Measurements from ENCODE around the gene TEKT4.
"Not testable (repeated sequence)": the region's sequence is repeated elsewhere in the genome, so short reads cannot be mapped to it uniquely, and the experiment has no call there.

Gene TEKT4

DNA sequence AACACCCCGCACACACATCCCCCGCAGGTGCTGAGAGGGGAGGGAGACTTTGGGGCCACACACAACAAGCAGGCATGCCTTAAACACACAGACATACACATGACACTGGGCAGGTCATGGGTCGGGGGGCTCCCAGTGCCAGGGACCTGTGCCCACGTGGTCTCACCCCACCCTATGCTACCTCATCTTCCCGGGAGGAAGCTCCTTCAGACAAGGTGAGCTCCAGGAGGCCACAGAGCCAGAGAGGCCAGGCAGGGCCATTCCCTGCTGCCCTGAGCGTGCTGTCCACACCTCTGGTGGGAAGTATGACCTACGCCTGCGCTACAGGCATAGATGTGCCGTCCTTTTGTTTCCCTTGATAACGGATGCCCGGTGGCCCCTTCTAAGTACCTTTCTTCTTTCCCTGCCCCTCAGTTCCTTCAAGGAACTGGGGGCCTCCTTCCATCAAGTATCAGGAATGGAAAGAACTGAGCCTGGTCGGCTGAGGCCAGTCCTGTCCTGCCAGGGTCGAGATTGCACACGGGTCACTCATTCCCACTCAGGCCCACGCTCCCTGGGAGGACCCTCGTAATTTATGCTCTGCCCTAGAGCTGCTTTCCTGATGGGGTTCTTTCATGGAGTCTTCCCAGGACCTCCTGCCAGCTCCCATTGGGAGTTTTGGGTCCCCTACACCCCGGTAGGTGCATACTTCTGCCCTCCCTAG is 4.7 kb downstream of the TEKT4 start:
- FAIRE-seq: no peak

DNA sequence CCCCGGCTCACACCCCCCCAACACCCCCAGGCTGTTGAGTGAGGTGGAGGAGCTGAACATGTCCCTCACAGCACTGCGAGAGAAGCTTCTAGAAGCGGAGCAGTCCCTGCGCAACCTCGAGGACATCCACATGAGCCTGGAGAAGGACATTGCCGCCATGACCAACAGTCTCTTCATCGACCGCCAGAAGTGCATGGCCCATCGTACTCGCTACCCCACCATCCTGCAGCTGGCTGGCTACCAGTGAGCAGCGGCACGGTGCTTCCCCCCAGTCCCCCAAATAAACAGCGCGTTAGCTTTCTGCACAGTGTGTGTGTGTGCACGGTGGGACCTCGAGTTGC is 5.3 kb downstream of the TEKT4 start:
- FAIRE-seq: no peak

DNA sequence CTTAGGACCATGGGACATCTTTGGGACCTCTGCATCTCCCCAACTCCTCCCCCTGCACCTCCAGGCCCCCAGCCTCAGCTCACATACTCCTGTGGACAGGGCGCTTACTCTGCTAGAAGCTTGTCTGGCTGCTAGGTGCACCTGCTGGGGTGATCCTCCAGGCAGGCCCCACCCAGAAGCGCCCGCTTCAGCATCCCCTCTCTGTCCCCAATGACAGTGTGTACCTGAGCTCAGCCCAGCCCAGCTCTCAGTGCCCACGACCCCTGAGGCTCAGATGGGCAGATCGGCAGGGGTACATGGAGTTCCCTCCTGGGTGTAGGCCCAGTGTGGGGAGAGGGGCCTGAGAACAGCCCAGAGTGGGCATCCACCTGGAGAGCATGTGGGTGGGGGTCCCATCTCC is 5.9 kb downstream of the TEKT4 start:
- FAIRE-seq: no peak

DNA sequence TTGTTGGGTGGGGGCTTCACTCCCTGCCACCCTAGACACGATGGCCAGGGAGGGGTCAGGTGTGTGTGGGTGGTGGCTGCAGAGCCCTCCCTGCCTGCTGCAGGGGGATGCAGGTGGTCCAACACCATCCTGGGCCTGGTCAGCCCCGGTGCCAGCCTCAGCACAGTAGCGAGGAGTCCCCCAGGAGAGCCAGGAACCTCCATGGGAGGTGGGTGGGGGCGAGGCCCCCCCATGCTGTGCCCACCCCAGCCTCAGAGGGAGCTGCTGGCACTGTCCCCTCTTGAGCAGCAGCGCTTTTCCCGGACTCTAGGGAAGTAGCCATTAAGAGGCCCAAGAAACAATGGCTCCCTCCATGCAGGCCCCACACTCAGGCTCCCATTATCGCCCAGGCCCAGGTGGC is 7.3 kb downstream of the TEKT4 start:
- not testable (repeated sequence) for FAIRE-seq

DNA sequence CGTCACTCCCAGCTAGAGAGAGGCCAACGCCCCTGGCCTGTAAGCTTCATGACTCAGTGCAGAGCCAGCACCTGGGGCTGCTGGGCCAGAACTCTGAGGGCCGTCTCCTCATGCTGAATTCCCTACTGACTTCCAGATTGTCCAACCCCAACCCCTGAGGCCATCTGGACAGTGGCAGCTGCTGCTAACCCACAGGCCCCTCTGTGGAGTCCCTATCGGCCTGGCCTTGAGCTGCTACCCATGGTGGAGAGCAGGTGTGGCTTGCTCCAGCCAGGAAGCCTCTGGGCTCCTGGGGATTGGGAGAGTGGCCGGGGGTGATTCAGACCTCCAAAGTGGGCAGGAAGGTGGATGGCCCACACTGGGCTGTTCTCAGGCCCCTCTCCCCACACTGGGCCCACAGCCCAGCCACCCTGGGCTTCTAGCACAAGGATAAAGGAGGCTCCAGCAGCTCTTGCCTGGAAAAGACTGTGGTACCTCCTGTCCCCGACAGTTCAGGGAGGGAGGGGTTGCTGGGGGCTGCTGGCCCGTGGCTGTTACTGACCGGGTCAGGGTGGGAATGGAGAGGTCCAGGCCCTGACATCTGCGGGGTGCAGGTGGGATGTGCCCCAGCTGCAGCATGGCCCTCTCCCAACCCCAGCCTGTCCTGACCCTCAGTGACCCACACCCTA is 8.2 kb downstream of the TEKT4 start:
- FAIRE-seq: no peak

DNA sequence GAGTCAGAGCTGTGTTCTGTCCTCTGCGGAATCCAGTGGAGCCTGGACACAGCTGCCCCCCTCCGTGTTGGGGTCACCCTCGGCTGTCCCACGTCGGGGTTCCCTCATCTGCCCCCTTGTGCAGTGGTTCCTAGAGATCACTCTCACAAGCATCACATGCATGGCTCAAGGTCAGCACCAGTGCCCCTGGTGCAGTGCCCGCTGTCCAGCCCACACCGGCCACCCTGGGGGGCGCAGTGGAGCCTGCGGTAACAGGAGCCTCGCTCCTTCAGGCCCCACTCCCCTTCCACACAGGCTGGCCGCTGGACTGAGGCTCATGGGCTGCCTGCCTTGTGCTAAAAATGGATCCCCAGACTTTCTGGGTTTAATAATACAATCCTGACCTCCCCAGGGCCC is 8.8 kb downstream of the TEKT4 start:
- no peak for FAIRE-seq

DNA sequence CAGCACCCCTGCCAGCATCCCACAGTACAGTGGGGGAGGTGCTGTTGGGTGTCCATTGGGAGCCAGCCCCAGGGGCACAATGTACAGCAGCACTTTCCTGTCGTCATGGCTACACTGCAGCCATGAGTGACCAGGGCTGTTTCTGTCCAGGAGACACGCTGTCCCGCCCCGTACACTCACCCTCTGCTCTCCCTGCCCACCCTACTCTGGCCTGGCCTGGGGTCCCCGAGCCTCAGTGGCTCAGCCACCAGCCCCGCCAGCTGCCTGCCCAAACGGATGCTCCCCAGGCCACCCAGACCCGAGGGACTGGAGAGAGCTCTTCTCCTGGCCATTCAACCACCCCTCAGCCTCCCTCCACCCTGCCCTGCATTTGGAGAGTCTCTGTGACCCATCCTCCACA is 9.3 kb downstream of the TEKT4 start:
- no peak for FAIRE-seq

DNA sequence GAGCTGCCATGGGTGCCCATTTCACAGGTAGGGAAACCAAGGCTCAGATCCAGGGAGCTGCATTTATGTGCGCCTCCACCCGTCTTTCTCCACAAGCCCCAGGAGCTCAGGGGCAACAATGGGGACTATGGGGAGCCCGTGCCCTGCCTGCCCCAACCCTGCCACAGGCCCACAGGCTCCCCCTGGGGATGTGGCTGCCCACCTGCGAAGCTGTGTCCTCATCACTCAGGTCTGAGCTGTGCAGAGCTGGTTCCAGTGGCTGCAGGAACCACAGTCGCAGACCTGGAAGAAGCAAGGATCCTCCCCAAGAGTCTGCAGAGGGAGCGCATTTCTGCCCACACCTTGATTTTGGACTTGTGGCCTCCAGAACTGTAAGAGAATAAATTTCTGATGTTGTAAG is 9.8 kb downstream of the TEKT4 start:
- FAIRE-seq: no peak

DNA sequence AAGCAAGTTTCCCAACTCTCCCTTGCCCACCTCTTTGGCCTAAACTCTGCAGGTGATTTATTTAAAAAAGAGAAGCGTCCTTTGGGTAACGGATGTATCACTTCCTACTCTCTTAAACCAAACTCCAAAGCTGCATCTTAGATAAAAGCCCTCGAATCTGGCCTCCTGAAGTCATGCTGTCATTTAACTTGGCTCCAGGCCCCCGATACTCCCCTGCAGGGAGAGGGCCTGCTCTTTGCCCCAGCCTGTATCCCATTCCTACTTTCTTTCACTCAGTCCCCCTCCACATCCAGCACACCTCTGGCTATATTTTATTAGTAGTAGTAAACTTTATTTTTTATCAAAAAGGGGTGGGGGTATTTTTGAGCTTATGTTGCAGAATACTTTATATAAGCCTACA is 19.0 kb downstream of the TEKT4 start:
- no peak for FAIRE-seq

DNA sequence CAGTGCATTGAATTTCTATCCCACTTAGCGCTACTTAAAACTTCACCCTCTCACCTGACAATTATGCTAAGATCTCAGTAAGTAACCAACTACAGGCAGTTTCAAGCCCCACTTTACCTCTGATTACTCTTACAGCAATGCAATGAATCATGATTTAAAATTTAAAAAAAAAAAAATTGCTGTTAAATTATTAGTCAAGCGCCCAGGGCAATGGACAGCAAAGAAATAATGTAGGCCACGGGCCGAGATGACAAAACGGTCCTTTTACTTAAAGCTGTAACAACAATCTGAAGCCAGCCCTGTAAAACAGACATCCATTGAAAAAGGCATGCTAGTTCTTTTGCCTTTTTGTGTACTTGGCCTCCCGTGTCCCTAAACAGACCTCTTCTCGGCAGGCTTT is 24.0 kb downstream of the TEKT4 start:
- not testable (repeated sequence) for FAIRE-seq

DNA sequence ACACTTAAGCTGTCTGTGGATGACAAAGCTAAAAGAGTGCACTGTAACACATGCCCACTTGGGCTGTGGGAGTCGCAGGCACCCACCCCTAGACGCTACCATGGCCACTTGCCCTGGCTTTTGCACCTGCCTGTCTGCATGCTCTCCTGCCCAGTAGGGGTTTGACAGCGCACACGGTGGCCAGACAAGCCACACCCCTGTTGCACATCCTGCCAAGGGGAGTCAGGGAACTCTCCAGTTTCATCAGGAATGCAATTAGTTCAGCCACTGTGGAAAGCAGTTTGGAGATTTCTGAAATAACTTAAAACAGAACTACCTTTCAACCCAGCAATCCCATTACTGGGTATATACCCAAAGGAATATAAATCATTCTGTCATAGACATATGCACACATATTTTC is 35.7 kb downstream of the TEKT4 start:
- FAIRE-seq: not testable (repeated sequence)

DNA sequence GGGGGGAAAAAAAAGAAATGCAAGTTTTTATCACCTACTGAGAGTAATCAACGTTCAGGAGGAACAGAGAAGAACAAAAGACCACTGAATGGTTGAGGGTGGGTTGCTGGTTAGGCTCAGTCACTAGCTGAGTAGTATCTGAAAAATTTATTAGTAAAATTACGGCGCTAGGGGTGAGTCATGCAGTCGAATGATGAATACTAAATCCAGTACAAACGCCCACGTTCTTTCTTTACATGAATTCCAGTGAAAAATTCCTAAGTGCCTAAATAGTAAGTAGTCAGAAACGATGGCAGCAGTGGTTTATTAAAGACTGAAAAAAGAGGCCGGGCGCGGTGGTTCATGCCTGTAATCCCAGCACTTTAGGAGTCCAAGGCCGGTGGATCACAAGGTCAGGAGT is 52.0 kb downstream of the TEKT4 start:
- no peak for FAIRE-seq

DNA sequence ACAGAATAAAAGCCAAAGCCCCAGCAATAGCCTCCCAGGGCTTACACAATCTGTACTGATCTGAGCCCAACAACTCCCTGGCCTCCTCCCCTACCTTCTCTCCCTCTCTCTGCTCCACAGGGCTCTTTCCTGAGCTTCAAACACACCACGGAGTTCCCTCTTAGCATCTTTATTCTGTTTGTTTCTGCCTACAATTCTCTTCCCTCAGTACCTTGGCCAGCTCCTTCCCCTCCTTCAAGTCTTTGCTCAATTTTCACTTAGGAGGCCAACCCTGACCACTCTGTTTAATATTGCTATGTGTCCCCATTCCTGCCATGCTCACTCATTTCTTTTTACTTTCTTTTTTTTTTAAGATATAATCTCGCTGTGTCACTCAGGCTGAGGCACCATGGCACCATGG is 53.8 kb downstream of the TEKT4 start:
- not testable (repeated sequence) for FAIRE-seq
